Measurements from ENCODE around the gene THSD7B. TPM values are rescaled to one million over a fixed set of nuclear protein-coding genes. Genes with fewer than 3 reads are reported as not detected.
"Not testable (repeated sequence)": the region's sequence is repeated elsewhere in the genome, so short reads cannot be mapped to it uniquely, and the experiment has no call there.

Gene THSD7B
- total RNA-seq, 1 experiment from 2014 or later, result not detected

- DNase-seq (ENCODE audit: low spot score), result no peak
Observed at GRCh38 chr2:137250401-137250800, 485.1 kb downstream of the THSD7B start.

- DNase-seq (ENCODE audit: low spot score), result no peak
Observed at GRCh38 chr2:137251045-137251444, 485.7 kb downstream of the THSD7B start.

- DNase-seq (ENCODE audit: low spot score), result no peak
Observed at GRCh38 chr2:137252934-137253333, 487.6 kb downstream of the THSD7B start.

DNA sequence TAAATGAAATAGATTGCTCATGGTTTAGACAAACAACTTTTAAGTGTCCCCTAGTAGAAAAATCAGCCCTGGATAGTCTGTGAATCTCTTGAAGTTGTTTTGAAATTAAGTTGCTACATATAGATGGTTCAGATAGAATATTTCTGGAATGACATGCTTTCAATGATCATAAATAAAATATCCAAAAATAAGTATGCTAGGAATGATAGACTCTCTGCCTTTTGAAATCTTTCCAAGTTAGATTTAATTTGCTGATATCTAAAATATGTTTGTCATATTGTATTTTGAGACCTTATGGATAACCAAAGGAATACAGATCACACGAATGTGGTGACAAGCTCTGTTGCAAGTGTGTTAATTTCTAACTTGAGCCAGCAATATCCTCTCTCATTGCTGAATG is 488.7 kb downstream of the THSD7B start:
- DNase-seq (ENCODE audit: low spot score), result no peak

- no peak for DNase-seq (ENCODE audit: low spot score)
Observed at GRCh38 chr2:137255345-137255744, 490.0 kb downstream of the THSD7B start.

- DNase-seq (ENCODE audit: low spot score), result peak; percentile 17
Observed at GRCh38 chr2:137255990-137256389, 490.6 kb downstream of the THSD7B start.

DNA sequence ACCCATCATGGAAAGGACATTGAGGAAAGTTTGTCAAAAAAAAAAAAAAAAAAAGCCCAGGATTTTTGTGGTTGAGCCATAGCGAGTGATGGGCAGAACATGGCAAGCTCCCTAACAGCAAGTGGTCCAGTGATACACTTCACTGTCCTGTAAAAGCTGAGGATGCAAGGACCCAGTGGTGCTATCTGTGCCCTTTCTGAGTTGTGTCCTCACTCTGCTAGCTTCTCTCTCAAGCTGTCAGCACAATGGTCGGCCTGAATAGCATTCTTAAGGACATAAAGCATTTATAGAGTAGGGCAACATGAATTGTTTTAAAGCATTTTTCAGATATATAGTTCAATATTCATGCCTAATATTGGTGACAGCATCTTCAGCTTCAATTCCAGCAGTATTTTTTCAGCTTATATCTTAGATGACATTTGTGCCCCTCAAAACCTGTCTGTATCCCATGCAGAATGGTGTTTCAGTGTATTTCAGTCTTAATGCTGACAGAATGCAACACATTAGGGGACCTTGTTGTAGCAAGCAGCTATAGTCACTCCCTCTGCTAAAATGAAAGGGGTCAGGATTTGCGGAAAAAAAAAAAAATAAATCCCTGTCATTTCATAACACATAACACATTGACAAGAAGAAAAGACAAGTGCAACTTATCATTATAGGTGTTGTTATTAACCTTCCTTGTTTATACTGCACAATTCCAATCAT is 496.7 kb downstream of the THSD7B start:
- no peak for DNase-seq (ENCODE audit: low spot score)

GRCh38 chr2:137262594-137262993 is 497.2 kb downstream of the THSD7B start:
- no peak for DNase-seq (ENCODE audit: low spot score)

DNA sequence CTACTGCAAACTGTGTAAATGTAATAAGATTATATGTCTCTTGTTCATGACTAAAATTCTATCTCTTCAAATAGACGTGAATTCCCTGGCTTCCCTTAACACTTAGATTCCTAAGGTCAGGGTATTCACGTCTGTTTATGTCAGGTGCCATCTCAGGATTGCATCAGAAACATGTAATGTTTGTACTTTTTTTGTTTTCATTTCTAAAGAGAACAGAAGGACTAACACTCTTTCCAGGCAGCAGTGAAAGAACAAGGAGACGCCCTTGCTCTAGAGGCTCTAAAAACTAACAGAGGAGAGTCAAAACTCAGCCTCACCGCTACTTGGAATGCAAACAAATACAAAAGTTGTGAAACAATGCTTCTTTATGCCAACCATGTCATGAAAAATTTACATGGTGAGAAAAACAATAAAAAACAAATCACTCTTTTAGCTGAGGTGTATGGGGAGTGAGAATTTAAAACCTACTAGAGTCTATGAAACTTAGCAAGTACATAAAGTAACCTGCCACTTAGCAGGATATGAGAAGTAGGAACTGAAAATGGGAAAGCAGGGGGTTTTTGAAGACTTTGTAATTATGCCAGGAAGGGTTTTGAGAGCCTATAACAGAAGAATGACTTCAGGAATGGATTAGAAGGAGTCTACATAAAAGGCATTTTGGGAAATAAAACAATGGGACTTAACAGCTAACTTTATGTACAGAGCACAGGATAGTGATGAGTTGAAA is 522.7 kb downstream of the THSD7B start:
- no peak for DNase-seq (ENCODE audit: low spot score)

- DNase-seq (ENCODE audit: low spot score), result no peak
Observed at GRCh38 chr2:137291836-137292570, 526.7 kb downstream of the THSD7B start.

DNA sequence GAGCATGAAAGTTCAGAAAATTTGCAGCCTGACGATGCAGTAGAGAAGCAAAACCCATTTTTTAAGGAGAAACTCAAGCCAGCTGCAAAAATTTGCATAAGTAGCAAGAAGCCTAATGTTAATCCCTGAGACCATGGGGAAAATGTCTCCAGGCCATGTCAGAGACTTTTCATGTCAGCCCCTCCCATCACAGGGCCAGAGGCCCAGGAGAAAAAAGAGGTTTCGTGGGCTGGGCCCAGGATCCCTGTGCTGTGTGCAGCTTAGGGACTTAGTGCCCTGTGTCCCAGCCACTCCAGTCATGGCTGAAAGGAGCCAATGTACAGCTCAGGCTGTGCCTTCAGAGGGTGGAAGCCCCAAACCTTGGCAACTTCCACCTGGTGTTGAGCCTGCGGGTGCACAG is 533.0 kb downstream of the THSD7B start:
- DNase-seq (ENCODE audit: low spot score), result no peak

- DNase-seq (ENCODE audit: low spot score), result no peak
Observed at GRCh38 chr2:137300987-137301386, 535.6 kb downstream of the THSD7B start.

DNA sequence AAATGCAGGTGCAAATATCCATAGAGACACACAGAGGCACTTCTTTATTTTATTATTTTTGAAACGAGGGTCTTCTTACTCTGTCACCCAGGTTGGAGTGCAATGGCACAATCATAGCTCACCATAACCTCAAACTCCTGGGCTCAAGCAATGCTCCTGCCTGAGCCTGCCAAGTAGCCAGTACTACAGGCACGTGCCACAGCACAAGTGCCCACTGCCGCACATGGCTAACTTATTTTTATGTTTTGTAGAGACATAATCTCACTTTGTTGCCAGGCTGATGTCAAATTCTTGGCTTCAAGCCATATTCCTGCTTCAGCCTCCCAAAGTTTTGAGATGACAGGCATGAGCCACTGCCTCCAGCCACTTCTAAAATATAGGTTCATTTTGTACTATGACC is 537.6 kb downstream of the THSD7B start:
- DNase-seq (ENCODE audit: low spot score), result no peak

DNA sequence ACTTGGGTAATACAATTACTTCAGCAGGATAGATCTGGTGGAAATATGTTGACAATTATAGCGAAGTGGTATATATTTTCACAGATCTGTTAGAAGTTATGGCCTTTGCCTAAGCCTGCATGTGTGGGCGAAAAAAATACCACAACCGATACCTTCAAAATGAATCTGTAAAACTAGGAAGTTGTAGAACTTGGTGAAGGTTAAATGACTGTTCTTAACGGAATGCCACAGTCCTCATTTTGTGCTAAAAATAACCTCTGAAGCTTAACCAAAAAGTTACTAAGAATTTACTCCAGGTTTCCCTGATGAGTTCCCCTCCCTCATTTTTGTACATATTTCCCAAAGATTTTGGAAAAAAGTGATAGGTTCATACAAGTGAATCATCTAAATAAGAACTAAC is 550.7 kb downstream of the THSD7B start:
- DNase-seq (ENCODE audit: low spot score), result no peak

DNA sequence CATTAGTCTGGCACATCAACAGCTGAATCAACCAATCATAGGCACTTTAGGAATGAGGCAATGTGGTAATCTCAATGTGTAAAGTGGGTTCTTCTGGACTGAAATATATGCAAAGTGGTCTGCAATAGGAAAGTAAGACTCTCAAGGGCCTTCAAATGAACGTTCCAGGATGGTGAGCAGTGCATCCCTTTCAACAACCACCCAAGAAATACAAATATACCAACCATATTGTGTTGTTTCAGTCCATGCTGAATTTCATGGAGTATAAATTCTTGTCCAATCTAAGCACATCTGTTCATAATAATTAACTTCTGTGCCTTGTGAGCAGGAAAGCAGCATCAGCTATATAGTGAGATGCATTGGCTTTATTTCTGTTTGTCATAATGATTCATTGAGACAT is 556.2 kb downstream of the THSD7B start:
- DNase-seq (ENCODE audit: low spot score), result no peak

- not testable (repeated sequence) for DNase-seq (ENCODE audit: low spot score)
Observed at GRCh38 chr2:137331562-137331961, 566.2 kb downstream of the THSD7B start.

DNA sequence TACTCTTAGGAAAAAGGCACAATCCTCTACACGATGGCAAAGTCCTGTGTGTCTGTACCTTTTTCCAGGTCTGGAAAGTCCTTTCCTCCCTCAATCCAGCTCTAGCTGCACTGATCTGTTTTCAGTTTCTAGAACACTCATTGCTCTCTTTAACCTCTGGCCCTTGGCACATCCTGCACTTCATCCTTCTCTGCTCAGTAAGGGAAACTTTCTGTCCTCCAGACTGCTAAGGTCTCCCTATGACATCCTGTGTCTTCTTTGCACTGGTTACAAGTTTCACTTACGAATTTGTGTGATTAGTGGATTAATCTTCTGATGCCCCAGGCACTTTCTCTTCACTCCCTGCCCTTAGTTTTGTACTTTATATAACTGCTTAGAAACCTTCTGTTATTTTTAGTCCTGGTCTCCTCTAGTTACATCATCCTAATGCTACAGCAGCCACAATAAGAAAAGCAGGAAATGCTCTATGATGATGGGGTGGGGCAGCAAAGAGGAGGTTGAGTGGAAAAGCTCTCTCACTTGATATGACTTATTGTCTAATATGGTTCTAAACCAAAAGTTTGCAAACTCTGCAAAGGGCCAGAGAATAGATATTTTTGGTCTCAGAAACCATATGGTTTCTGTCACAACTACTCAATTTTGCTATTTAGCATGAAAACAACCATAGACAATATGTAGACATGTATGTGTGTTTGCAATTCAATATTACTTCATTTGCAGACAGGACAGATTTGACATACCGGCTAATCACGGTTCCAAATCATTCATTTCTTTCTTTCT is 568.2 kb downstream of the THSD7B start:
- DNase-seq (ENCODE audit: low spot score), result no peak

DNA sequence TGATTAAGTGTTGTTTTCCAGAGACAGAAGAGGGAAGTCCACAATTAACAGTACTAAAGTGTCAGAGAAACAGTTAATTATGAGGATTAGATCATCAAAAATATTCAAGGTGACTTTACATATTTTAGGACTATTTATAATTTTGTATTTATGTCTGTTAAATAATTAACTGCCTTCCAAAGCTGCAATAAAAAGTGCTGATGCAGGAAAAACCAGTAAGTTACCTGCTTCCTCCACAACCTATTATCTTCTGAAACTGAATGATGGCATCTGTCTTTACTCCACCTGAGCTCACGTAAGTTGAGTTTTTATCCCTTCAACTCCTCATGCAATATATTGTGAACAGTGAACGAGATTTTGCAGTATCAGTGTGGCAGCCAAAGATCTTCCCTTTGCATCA is 570.7 kb downstream of the THSD7B start:
- no peak for DNase-seq (ENCODE audit: low spot score)

DNA sequence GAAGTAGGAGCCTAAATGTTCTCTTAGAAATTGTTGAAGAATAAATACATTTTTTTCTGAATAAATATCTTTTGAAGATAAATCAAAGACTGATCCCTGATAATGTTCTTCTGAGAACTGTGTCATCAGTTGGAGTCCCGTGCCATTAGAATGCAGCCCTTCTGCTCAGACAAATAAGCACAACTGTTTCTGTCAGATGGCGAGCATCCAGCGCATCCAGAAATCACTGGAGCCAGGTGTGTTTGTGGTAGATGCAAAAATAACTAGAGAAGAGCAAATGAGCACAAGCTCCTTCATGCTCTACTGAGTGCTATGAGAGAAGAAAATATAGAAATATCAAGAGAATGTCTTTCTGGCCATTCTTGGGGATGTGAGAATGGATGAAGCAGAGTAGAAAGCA is 573.7 kb downstream of the THSD7B start:
- DNase-seq (ENCODE audit: low spot score), result no peak

DNA sequence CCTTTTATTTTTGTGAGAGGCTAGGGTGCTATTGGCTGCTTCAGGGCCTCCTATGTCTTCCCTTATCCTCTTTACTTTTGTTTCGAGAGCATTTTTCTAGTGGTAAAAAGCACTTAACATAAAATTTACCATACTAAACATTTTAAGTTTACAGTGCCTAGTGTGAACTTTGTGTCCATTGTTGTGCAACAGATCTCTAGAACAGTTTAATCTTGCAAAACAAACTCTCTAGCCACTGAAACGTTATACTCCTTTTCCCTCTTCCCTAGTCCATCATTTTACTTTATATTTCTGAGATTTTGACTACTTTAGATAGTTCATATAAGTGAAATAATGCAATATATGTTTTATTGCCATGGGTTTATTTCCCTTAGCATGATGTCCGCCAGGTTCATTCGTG is 580.6 kb downstream of the THSD7B start:
- DNase-seq (ENCODE audit: low spot score), result no peak

DNA sequence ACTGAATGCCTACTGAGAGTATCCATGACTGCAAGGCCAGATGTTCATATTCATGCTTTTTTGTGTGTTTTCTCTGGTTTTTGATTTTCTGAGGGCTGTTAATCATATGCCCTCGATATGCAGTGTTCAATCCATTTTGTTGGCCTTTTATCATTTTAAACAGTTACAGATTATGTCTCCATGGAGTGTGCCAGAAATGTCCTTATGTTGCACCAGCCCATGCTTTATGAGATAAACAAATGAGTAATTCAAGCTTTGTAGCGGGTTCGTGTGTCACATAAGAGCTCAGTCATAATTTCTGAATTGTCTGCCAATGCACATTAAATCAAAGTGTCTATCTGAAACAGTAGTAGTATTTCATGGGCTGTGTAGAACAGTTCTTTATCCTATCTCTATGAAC is 583.0 kb downstream of the THSD7B start:
- no peak for DNase-seq (ENCODE audit: low spot score)

DNA sequence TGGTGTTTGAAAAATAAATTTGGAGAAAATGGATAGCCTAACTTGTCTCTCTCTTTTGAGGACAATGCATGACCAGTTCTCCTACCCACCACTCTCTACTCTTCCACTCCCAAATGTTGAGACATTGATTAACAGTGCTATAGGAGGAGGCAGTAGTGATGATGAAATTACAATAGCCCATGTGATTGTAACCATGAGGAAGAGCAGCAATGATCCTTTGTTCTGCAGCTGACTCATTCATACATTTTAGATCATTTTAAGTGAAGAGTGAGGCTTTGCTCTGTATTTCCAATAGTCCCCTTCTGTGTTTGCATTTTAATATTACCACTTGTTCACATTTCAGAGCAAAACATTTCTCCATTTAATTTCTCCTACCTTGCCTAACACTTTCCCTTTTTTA is 592.3 kb downstream of the THSD7B start:
- no peak for DNase-seq (ENCODE audit: low spot score)
